GM18511 (cell line): Measurements from ENCODE around the gene NEURL4.
"Not testable (repeated sequence)": the region's sequence is repeated elsewhere in the genome, so short reads cannot be mapped to it uniquely, and the experiment has no call there.

Experiments
- ATAC-seq: cut with Tn5 transposase; IDR thresholded peaks from one replicate; pipeline ENCODE4 v1.9.1; 2021; ENCODE audit warnings: mild to moderate bottlenecking, moderate library complexity; ENCODE audit not compliant: unreplicated experiment

The NEURL4 gene

DNA sequence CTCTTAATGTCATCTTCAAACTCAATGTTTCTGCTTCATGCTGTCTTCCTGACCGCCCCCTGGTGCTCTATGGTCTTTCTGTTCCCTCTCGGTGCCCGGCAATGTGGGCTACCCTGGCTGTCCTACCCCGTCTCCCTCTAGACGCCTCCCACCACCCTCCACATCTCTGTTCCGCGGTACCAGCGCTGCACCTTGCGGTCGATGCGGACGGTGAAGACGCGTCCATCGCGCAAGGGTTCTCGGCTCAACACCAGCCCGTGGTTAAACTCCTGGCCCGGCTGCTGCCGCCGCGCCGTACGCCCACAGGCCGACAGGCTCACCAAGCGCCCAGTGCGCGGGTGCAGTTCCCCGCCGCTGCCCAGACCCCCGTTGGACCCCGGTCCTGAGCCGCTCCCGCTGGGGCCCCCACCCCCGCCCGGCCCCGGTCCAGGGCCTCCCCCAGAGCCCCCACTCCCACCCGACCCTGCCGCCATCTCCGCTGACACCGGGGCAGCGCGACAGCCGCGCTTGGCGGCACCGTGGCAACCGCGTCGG is at the start of gene NEURL4:
Gene NEURL4, minus strand, starts transcription at position 496 of the 534 bp plus-strand sequence. Its CDS starts 23 bp downstream, at position 473.
- peak; percentile 21 for ATAC-seq

DNA sequence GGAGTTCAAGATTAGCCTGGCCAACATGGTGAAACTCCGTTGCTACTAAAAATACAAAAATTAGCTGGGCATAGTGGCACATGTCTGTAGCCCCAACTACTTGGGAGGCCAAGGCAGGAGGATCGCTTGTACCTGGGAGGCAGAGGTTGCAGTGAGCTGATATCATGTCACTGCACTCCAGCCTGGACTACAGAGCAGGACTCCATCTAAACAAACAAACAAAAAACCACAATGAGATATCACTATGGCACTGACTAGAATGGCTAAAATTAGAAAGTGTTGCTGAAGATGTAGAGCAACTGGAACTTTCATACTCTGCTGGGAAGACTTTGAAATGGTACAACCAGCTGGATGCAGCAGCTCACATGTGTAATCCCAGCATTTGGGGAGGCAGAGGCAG is 45.2 kb upstream of the NEURL4 start:
- no peak for ATAC-seq

DNA sequence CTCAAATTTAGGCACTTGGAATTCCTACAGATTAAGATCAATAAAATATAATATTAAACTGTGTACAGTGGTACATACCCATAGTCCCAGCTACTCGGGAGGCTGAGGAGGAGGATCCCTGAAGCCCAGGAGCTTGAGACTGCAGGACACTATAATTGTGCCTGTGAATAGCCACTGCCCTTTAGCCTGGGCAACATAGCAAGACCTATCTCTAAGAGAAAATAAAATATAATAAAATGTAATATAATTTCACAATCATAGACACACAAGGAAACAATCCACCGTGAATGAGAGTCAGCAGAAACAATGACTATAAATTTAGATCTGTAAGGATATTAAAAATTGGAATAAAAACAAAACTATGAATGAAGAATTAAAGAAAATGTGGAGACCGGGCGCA is 41.7 kb upstream of the NEURL4 start:
- ATAC-seq, result no peak

DNA sequence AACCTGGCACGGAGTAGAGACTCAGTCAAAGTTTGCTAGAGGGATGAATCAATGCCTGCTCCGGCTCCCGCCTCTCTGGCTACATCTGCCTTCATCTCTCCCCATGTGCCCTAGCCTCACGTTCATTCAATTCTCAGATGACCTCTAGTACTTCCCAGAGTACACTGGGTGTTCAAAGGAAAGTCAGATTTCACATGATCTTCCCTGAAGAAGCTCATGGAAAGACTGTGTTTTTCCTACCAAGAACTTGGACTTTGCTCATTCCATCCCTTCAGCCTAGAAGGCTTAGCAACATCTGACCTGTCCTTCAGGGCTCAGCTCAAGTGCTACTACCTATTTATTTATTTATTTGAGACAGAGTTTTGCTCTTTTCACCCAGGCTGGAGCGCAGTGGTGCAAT is 40.7 kb upstream of the NEURL4 start:
- ATAC-seq, result no peak

- ATAC-seq, result not testable (repeated sequence)
Measured at GRCh38 chr17:7368599-7368994, 39.5 kb upstream of the NEURL4 start.

GRCh38 chr17:7367918-7368598 is 38.9 kb upstream of the NEURL4 start:
- no peak for ATAC-seq

GRCh38 chr17:7367083-7367482 is 37.9 kb upstream of the NEURL4 start:
- ATAC-seq, result no peak

DNA sequence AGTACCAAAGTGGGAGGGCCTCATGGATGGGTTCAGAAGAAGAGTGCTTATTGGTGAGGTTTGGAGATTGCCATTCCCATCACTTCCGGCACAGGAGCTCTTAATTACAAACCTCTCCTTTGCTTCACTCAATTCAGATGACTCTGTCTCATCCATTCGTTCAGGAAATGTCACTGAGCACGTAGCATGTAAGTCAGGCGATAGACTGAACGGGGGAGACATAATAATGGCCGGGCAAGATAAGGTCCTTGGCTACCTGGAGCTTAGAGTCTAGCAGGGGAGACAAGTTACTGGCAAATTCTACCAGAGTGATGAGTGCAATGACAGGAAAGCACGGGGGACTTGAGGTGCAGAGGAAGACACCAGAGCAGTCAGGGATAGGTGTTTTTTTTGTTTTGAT is 36.8 kb upstream of the NEURL4 start:
- ATAC-seq, result not testable (repeated sequence)

GRCh38 chr17:7363311-7363710 is 34.2 kb upstream of the NEURL4 start:
- no peak for ATAC-seq

GRCh38 chr17:7361906-7362305 is 32.8 kb upstream of the NEURL4 start:
- no peak for ATAC-seq

DNA sequence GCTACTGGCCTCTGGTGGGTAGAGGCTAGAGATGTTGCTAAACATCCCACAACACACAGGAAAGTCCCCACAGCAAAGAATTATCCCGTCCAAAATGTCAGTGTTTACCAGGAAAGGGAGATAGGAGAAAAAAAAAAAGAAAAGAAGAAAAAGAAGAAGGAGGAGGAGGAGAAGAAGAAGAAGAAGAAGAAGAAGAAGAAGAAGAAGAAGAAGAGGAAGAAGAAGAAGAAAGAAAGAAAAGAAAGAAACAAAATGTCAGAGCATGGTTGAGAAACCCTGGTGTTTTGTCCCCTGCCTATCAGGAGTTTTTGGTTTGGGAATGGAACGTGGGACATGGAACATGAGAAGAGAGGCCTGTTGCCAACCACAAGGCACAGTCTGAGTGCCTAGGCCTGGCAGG is 28.2 kb upstream of the NEURL4 start:
- ATAC-seq, result no peak

GRCh38 chr17:7356756-7357155 is 27.6 kb upstream of the NEURL4 start:
- ATAC-seq, result no peak

GRCh38 chr17:7356072-7356549 is 27.0 kb upstream of the NEURL4 start:
- no peak for ATAC-seq

DNA sequence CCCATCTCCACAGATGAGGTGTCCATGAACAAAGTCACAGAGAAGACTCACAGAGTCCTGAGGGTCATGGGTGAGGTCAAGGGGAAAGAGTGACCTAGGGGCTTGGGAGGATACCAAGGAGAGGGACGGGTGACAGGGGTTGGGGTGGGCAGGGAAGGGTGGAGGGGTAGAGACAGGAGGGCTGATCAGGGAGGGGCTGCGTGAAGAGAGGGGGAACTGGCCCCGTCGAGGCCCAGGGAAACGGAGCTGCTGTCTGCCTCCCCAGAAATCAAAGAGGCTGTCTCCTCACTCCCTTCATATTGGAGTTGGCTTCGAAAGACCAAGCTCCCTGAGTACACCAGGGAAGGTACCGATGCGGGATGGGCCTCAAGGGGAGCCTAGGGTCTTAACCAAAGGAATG is 26.4 kb upstream of the NEURL4 start:
- no peak for ATAC-seq

DNA sequence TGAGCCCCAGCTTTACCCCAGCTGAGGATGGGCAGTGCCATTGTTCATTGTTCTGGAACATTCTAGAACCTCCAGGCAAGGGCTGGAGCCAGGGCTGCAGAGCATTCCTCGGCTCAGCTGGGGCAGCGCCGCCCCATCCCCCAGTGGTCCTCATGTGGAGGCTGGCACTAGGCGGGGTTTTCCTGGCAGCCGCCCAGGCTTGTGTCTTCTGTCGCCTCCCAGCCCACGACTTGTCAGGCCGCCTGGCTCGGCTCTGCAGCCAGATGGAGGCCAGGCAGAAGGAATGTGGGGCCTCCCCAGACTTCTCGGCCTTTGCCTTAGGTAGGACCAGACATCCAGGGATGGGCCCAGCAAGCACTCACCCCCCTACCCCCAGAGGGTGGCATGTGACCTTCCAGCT is 25.9 kb upstream of the NEURL4 start, which contains the start of gene TMEM95:
Gene TMEM95, plus strand, starts transcription at position 104 of the 400 bp plus-strand sequence. Its CDS starts 49 bp downstream, at position 153.
- ATAC-seq, result no peak

DNA sequence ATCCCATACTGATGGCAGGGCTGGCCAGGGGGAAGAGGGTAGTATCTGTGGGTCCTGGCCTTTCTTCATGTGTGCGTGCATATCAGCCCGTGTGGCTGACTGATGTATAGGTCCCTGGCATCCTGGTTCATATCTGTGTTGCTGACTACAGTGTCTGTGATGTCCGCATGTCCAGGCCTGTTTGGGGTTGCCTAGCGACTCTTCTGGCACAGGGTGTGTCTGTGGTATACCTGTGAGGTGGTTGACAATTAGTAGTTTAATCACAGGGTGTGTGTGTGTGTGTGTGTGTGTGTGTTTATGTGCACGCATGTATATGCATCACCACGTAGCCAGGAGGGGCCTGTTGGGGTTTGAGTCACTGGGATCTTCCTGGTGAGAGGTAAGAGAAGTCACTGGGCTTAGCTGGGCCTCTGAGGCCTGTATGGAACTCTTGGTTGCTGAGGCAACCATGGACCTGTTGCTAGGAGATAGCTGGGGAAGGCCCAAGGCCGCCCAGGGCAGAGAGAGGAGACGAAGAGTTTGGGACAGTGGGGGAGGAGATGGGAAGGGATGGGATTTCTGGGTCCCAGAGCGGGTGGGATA is 25.2 kb upstream of the NEURL4 start:
- ATAC-seq, result no peak

- no peak for ATAC-seq
Measured at GRCh38 chr17:7352910-7353635, 23.9 kb upstream of the NEURL4 start.

DNA sequence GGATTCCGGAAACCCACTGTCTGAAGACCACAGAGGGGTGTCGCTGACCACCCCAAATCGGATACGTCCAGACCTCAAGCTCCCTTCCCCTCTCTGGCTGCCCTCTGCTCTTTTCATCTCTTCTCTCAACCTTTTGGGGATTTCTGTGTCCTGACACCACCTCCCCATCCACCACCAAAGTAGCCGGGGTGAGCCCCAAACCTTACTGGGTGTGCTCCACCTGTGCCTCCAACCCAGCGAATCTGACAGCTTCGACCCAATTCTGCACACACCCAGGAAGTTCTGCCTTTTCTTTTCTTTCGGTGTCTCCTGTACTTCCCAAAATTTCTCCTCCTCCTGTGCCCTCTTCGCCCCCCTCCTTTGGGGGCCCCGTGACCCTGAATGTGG is 23.4 kb upstream of the NEURL4 start:
- no peak for ATAC-seq

DNA sequence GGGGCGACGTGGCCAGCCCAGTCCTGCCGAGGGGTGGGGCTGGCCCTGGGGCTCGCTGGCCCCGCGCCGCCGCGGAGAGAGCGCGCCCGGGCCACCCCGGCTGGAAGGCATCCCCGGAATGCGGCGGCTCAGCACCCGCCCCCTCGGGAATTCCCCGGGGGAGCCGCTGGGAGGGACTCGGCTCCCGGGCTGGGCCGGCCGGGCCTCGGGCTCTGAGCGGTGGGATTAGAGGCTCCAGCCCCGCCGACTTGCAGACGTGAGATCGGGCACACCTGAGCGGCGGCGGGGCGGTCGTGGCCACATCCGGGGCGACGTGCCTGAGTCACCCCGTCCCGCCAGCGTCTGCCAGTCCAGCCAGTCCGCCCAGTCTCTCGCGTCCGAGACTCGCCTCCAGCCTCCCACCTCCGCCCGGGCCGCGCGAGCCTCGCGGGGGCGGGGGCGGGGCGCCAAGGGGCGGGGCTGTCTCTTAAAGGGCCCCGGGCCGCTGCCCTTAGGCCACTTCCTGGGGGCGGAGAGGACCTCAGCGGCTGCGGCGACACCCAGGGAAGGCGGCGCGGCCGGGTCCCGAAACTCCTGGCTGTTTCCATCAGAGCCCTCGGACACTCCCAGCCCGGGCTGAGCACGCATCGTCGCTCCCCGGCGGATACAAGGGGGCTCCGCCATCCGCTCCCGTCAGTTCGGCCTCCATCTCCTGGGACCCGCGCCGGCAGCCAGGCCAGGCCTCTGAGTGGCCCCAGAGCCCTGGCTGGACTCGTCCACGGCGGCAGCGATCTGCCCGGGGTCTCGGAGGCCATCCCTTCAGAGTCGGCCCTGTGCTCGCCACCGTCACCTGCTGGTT is 22.7 kb upstream of the NEURL4 start, which contains the start of gene KCTD11:
Gene KCTD11, plus strand, starts transcription at position 498 of the 838 bp plus-strand sequence.
- peak; percentile 75 for ATAC-seq

- no peak for ATAC-seq
Measured at GRCh38 chr17:7348478-7349242, 19.5 kb upstream of the NEURL4 start.
